H1 (cell line): ENCODE measurements around the gene SMC3. TPM values are rescaled to one million over a fixed set of nuclear protein-coding genes. Genes with fewer than 3 reads are reported as not detected.

Experiments
- CTCF ChIA-PET: fragments of 300-600 bp; sonication (Branson Sonifier 250); formaldehyde crosslinking; loops from one replicate; lab custom pipeline; 2021; ENCODE audit not compliant: partially characterized antibody; lab: Charles Lee
- POLR2A ChIA-PET: fragments of 300-600 bp; sonication (Branson Sonifier 250); formaldehyde crosslinking; loops from one replicate; lab custom pipeline; 2021; ENCODE audit warnings: inconsistent platforms; ENCODE audit not compliant: partially characterized antibody; lab: Charles Lee
- DNase-seq, 2 experiments: peaks; one replicate each; pipeline versions ENCODE4 v3.0.0 to v3.0.0-alpha.2; 2010 to 2022; ENCODE audit warnings: low spot score in 2 of 2, low read depth in 1 of 2, mixed read lengths in 1 of 2
- FAIRE-seq: peaks from 2 replicates; lab custom pipeline; 2011; peaks lifted over from hg19 to GRCh38; lab: Jason Lieb, UNC
- H2AFZ ChIP-seq: 2 replicates; pipeline ENCODE4 v1.8.1; 2012; ENCODE audit warnings: low read length, inconsistent platforms
- H2AK5ac ChIP-seq: 2 replicates; pipeline ENCODE4 v1.6.1; 2013; ENCODE audit warnings: low read depth, low read length
- H2BK120ac ChIP-seq: replicated peaks from 2 replicates; pipeline ENCODE3; 2013; ENCODE audit warnings: low read depth, low read length, inconsistent platforms
- H2BK12ac ChIP-seq: 2 replicates; pipeline ENCODE4 v1.6.1; 2013; ENCODE audit warnings: low read depth, low read length
- H2BK15ac ChIP-seq: 2 replicates; pipeline ENCODE4 v1.6.1; 2013; ENCODE audit warnings: low read length
- H2BK20ac ChIP-seq: 2 replicates; pipeline ENCODE4 v1.6.1; 2013; ENCODE audit warnings: low read length
- H2BK5ac ChIP-seq: 2 replicates; pipeline ENCODE4 v1.6.1; 2013; ENCODE audit warnings: low read depth, low read length
- H3K14ac ChIP-seq: 2 replicates; pipeline ENCODE4 v1.6.1; 2013; ENCODE audit warnings: inconsistent platforms; ENCODE audit not compliant: insufficient read length
- H3K18ac ChIP-seq: 2 replicates; pipeline ENCODE4 v1.6.1; 2013; ENCODE audit warnings: low read length; ENCODE audit errors: extremely low read depth
- H3K23ac ChIP-seq: 2 replicates; pipeline ENCODE4 v1.6.1; 2013; ENCODE audit warnings: inconsistent platforms; ENCODE audit not compliant: insufficient read length
- H3K23me2 ChIP-seq: 2 replicates; pipeline ENCODE4 v1.6.1; 2013; ENCODE audit warnings: low read depth, low read length
- H3K27ac ChIP-seq: 2 replicates; pipeline ENCODE4 v1.6.1; 2011; ENCODE audit warnings: low read depth, low read length, inconsistent platforms
- H3K27me3 ChIP-seq, 4 experiments: replicated peaks in 1 of 4; 1 replicate in 1 of 4; 2 replicates in 3 of 4; pipeline versions ENCODE4 v1.6.1 to v1.8.1; 2011 to 2013; ENCODE audit warnings: low read length in 3 of 4, mild to moderate bottlenecking in 3 of 4, inconsistent platforms in 2 of 4, mixed read lengths in 2 of 4, moderate library complexity in 1 of 4; ENCODE audit not compliant: control insufficient read depth in 3 of 4, insufficient read depth in 3 of 4; ENCODE audit errors: extremely low read depth in 1 of 4
- H3K36me3 ChIP-seq, 4 experiments: 2 replicates each; pipeline versions ENCODE4 v1.6.1 to v1.8.1; 2011 to 2013; ENCODE audit warnings: mild to moderate bottlenecking in 4 of 4, low read length in 3 of 4, moderate library complexity in 2 of 4, control low read depth in 1 of 4, inconsistent platforms in 1 of 4; ENCODE audit not compliant: insufficient read depth in 4 of 4, control insufficient read depth in 2 of 4
- H3K4ac ChIP-seq: replicated peaks from 2 replicates; pipeline ENCODE3; 2013; ENCODE audit warnings: low read length, low read depth, mixed read lengths, inconsistent platforms; ENCODE audit not compliant: insufficient read length
- H3K4me1 ChIP-seq, 4 experiments: replicated peaks in 1 of 4; 1 replicate in 1 of 4; 2 replicates in 3 of 4; pipeline versions ENCODE4 v1.6.1 to v1.8.1; 2011 to 2013; ENCODE audit warnings: low read length in 3 of 4, inconsistent platforms in 2 of 4, mixed read lengths in 1 of 4; ENCODE audit not compliant: insufficient read depth in 4 of 4, control insufficient read depth in 3 of 4
- H3K4me2 ChIP-seq, 2 experiments: 2 replicates each; pipeline versions ENCODE4 v1.6.1 to v1.8.1; 2011 to 2013; ENCODE audit warnings: low read depth in 2 of 2, low read length in 2 of 2, control low read depth in 1 of 2, inconsistent platforms in 1 of 2, mild to moderate bottlenecking in 1 of 2; ENCODE audit not compliant: insufficient read depth in 1 of 2
- H3K4me3 ChIP-seq, 4 experiments: fragments of 200-600, 300-600 bp in 1 of 4; sonication (generic), shearing (Covaris generic), sonication (Bioruptor Twin) in 1 of 4; 2 replicates each; pipeline versions ENCODE4 v1.5.1 to v1.8.1; 2011 to 2016; ENCODE audit warnings: low read length in 4 of 4, low read depth in 3 of 4, control low read depth in 2 of 4, inconsistent platforms in 2 of 4, mild to moderate bottlenecking in 2 of 4, mixed read lengths in 1 of 4, moderate library complexity in 1 of 4; ENCODE audit not compliant: insufficient read depth in 2 of 4; ENCODE audit errors: extremely low read depth in 1 of 4
- H3K56ac ChIP-seq: replicated peaks from 2 replicates; pipeline ENCODE3; 2013; ENCODE audit warnings: low read depth, mild to moderate bottlenecking, mixed read lengths, low read length, inconsistent platforms; ENCODE audit not compliant: insufficient read length
- H3K79me1 ChIP-seq: 2 replicates; pipeline ENCODE4 v1.6.1; 2013; ENCODE audit warnings: low read depth, low read length, control low read depth
- H3K79me2 ChIP-seq, 2 experiments: 2 replicates each; pipeline versions ENCODE4 v1.6.1 to v1.8.1; 2012 to 2013; ENCODE audit warnings: low read length in 2 of 2, mild to moderate bottlenecking in 2 of 2, inconsistent platforms in 1 of 2; ENCODE audit not compliant: insufficient read depth in 2 of 2, control insufficient read depth in 1 of 2
- H3K9ac ChIP-seq, 4 experiments: replicated peaks in 1 of 4; 1 replicate in 1 of 4; 2 replicates in 3 of 4; pipeline versions ENCODE4 v1.6.1 to v1.8.1; 2011 to 2013; ENCODE audit warnings: low read depth in 3 of 4, low read length in 3 of 4, control low read depth in 2 of 4, mild to moderate bottlenecking in 2 of 4, moderate library complexity in 2 of 4, inconsistent platforms in 1 of 4; ENCODE audit errors: extremely low read depth in 1 of 4
- H3K9me3 ChIP-seq, 2 experiments: 2 replicates each; pipeline versions ENCODE4 v1.6.1 to v1.8.1; 2012 to 2013; ENCODE audit warnings: mild to moderate bottlenecking in 2 of 2, moderate library complexity in 2 of 2, control low read depth in 1 of 2, inconsistent platforms in 1 of 2, low read depth in 1 of 2, low read length in 1 of 2, mixed read lengths in 1 of 2; ENCODE audit not compliant: insufficient read depth in 2 of 2
- H4K20me1 ChIP-seq, 2 experiments: replicated peaks in 1 of 2; 2 replicates each; pipeline versions ENCODE3 to v1.8.1; 2011 to 2013; ENCODE audit warnings: inconsistent platforms in 2 of 2, low read length in 2 of 2, mild to moderate bottlenecking in 1 of 2; ENCODE audit not compliant: insufficient read depth in 2 of 2, control insufficient read depth in 1 of 2
- H4K5ac ChIP-seq: 2 replicates; pipeline ENCODE4 v1.6.1; 2013; ENCODE audit warnings: low read length, low read depth, mixed read lengths, inconsistent platforms; ENCODE audit not compliant: insufficient read length
- H4K8ac ChIP-seq: 2 replicates; pipeline ENCODE4 v1.8.0; 2013; ENCODE audit warnings: mild to moderate bottlenecking, moderate library complexity, low read length, inconsistent platforms; ENCODE audit not compliant: insufficient read depth; ENCODE audit errors: extremely low read depth
- H4K91ac ChIP-seq: replicated peaks from 2 replicates; pipeline ENCODE3; 2013; ENCODE audit warnings: low read length, mixed read lengths, inconsistent platforms; ENCODE audit not compliant: insufficient read length
- CBX5 ChIP-seq: fragments of 300-800, 300-1000 bp; sonication (generic); IDR thresholded peaks from 2 replicates; pipeline ENCODE4 v1.7.1; 2016; ENCODE audit warnings: antibody characterized with exemption, low read length, low read depth
- CHD1 ChIP-seq: IDR thresholded peaks from 2 replicates; pipeline ENCODE4 v1.6.1; 2012; ENCODE audit warnings: low read depth, low read length, improper control_type of control experiment
- EGR1 ChIP-seq: IDR thresholded peaks from 2 replicates; pipeline ENCODE4 v1.6.1; 2011; ENCODE audit warnings: low read depth, low read length, borderline replicate concordance
- FOSL1 ChIP-seq: IDR thresholded peaks from 2 replicates; pipeline ENCODE4 v1.6.1; 2011; ENCODE audit warnings: mild to moderate bottlenecking, low read depth, low read length, moderate library complexity; ENCODE audit not compliant: insufficient read depth
- GTF2F1 ChIP-seq: IDR thresholded peaks from 2 replicates; pipeline ENCODE4 v1.6.1; 2012; ENCODE audit warnings: low read depth, low read length, improper control_type of control experiment, borderline replicate concordance
- HDAC6 ChIP-seq: IDR thresholded peaks from one replicate; pipeline ENCODE4 v1.7.1; 2012; ENCODE audit warnings: low read depth, mild to moderate bottlenecking, inconsistent platforms, low read length, moderate library complexity
- JUND ChIP-seq: IDR thresholded peaks from 2 replicates; pipeline ENCODE4 v1.6.1; 2011; ENCODE audit warnings: mild to moderate bottlenecking, improper control_type of control experiment, low read length
- POLR2A ChIP-seq, 2 experiments: IDR thresholded peaks; 1 replicate in 1 of 2; 2 replicates in 1 of 2; pipeline ENCODE4 v1.6.1; 2011; ENCODE audit warnings: low read depth in 2 of 2, low read length in 2 of 2, mild to moderate bottlenecking in 2 of 2; ENCODE audit errors: control extremely low read depth in 1 of 2
- RFX5 ChIP-seq: IDR thresholded peaks from 2 replicates; pipeline ENCODE4 v1.6.1; 2011; ENCODE audit warnings: low read depth, low read length, improper control_type of control experiment, borderline replicate concordance
- TAF7 ChIP-seq: optimal IDR thresholded peaks from 2 replicates; pipeline ENCODE3; 2011; ENCODE audit warnings: low read depth, mild to moderate bottlenecking, inconsistent platforms, low read length, moderate library complexity, borderline replicate concordance
- TBP ChIP-seq: IDR thresholded peaks from 2 replicates; pipeline ENCODE4 v1.6.1; 2011; ENCODE audit warnings: low read depth, low read length, improper control_type of control experiment
- TCF12 ChIP-seq: IDR thresholded peaks from 2 replicates; pipeline ENCODE4 v1.6.1; 2011; ENCODE audit warnings: low read depth, mild to moderate bottlenecking, low read length
- TEAD4 ChIP-seq: IDR thresholded peaks from 2 replicates; pipeline ENCODE4 v1.6.1; 2012; ENCODE audit warnings: low read depth, low read length, inconsistent platforms, mixed read lengths
- ZNF274 ChIP-seq: IDR thresholded peaks from 2 replicates; pipeline ENCODE4 v1.7.0; 2012; ENCODE audit warnings: low read length, borderline replicate concordance; ENCODE audit errors: extremely low read depth
- WGBS, 2 experiments: shearing (Covaris generic) in 1 of 2; methylation state at CpG; one replicate each; pipeline versions ENCODE4 v1.1.6 to v1.1.7; 2013 to 2015; ENCODE audit warnings: low lambda C conversion rate in 2 of 2, mixed read lengths in 2 of 2, inconsistent platforms in 1 of 2, low coverage in 1 of 2, missing lambda C conversion rate in 1 of 2; ENCODE audit not compliant: insufficient replicate concordance in 2 of 2, insufficient coverage in 1 of 2, insufficient read length in 1 of 2; ENCODE audit errors: extremely low coverage in 1 of 2, missing lambda C conversion rate in 1 of 2; 5-methylcytosine and 5-hydroxymethylcytosine counted together
- polyA plus RNA-seq, 7 experiments: library from polyadenylated mRNA; depleted of rRNA in 3 of 7; stranded (reverse) in 5 of 7; unstranded in 2 of 7; fragments of >200 nt in 5 of 7; fragments of 200-250 nt in 2 of 7; gene quantifications; 1 replicate in 5 of 7; 2 replicates in 1 of 7; 4 replicates in 1 of 7; pipeline versions ENCODE4 v1.2.1 to v1.2.3, GENCODE V29; 2011 to 2013; ENCODE audit warnings: missing spikeins in 2 of 7, mixed read lengths in 2 of 7
- total RNA-seq: library from RNA; stranded (reverse); fragmentation: NEBNext Ultra II Directional; extraction: Animal tissue kit (Norgen Biotek cat#: 25700); gene quantifications from 2 replicates; pipeline ENCODE4 v1.2.1, GENCODE V29; 2021

The SMC3 gene
- total and polyA plus RNA-seq, 2 of the 8 experiments (the other 6 are each of a cell fraction or from before 2014, with no cell fraction given): 12.7 to 93.4 TPM

DNA sequence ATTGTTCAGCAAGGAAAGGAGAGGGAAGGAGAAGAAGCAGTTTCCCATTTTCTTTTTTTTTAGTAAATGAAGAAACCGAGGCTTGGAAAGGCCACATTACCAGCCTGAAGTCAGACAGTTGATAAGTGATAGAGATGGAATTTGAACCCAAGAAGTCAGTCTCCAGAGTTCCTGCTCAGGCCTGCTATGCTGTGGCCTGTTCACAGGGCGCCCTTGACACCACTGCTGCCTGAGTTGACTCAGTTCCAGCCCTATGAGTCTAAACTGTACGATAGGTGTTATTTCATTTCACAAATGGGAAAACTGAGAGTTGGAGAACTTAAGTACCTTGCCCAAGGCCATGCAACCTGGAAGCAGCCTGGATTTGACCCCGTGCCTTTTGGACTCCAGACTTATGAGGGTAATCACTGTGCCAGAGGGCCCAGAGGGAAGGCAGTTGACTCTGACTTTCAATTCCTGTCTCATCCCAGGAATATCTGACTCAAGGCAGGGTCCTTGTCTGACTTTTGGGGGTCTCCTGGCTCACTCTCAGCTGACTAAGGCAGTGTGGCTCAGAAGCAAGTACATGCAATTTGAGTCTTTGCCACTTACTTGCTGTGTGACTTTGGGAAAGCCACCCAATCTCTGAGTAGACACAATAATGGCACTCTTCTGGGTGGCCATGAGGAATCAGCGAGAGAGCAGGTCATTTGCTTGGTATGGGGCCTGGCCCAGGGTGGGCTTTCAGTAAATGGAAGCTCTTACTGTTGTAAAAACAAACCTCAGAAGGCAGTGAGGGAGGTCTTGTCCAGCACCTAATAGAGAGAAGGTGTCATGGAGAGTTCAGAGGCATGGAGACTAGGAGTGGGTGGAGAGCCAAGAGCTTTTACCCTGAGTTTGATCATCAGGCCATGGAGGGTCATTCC, 58.7 kb downstream of the SMC3 start:
- H3K79me2 ChIP-seq: no peaks in the 10 kb centered on the region
- no peaks in the 10 kb centered on the region for H4K20me1 ChIP-seq
- H3K4me3 ChIP-seq: no peak overlapping the region
- no peak overlapping the region for H2BK12ac ChIP-seq
- no peak overlapping the region for H2AFZ ChIP-seq
- H3K4me2 ChIP-seq: no peak overlapping the region
- POLR2A ChIA-PET: no interaction called here
- H3K36me3 ChIP-seq: no peaks in the 10 kb centered on the region
- no peak overlapping the region for H3K4ac ChIP-seq
- no peaks in the 10 kb centered on the region for H3K9me3 ChIP-seq
- no peak overlapping the region for H2AK5ac ChIP-seq
- no peak overlapping the region for H3K14ac ChIP-seq
- CTCF ChIA-PET: interaction anchor here (1.2 to 1.7 kb wide), 3 partner anchors 10 to 54 kb away, joined by 4 to 7 read pairs (median 4); no protein-coding TSS in a partner anchor
- WGBS, 2 experiments: 97% methylated on average over 5 of the region's 5 CpGs; no CpG with 5 or more reads in 1 of the 2 experiments
- H4K8ac ChIP-seq: no peak overlapping the region
- H4K5ac ChIP-seq: no peak overlapping the region
- no peak overlapping the region for H4K91ac ChIP-seq
- H3K9ac ChIP-seq: no peak overlapping the region
- FAIRE-seq (no peak), DNase-seq (no peak)
- no peak overlapping the region for H2BK20ac ChIP-seq
- H3K27me3 ChIP-seq: no peaks in the 10 kb centered on the region
- no peak overlapping the region for H2BK15ac ChIP-seq
- H2BK5ac ChIP-seq: no peak overlapping the region
- H3K23me2 ChIP-seq: no peaks in the 10 kb centered on the region
- H3K56ac ChIP-seq: no peak overlapping the region
- no peak overlapping the region for H3K18ac ChIP-seq
- no peak overlapping the region for H3K27ac ChIP-seq
- no peak overlapping the region for H3K23ac ChIP-seq
- peaks cover 0 to 6% (median 1%) of the 10 kb centered on the region in 4 experiments; a peak in 2 of 7 replicates for H3K4me1 ChIP-seq
- no peak overlapping the region for H2BK120ac ChIP-seq
- no peaks in the 10 kb centered on the region for H3K79me1 ChIP-seq
- TF ChIP-seq GTF2F1: no peak
- TF ChIP-seq JUND: no peak
- no peak for TF ChIP-seq TAF7
- TF ChIP-seq FOSL1: no peak
- TF ChIP-seq HDAC6: no peak
- TF ChIP-seq CHD1: no peak
- TF ChIP-seq TEAD4: no peak
- no peak for TF ChIP-seq POLR2A (IDR thresholded peaks at IDR 0.05; ENCODE audit: control extremely low read depth in 1 of 2, low read depth in 2 of 2, low read length in 2 of 2)
- no peak for TF ChIP-seq ZNF274
- no peak for TF ChIP-seq TBP
- no peak for TF ChIP-seq CBX5
- no peak for TF ChIP-seq TCF12
- no peak for TF ChIP-seq RFX5
- TF ChIP-seq EGR1: no peak
